GM18868 (cell line): ENCODE measurements around the gene UBE2J2.
A peak's percentile ranks its signal among the peaks of the same experiment; 100 is the strongest.

Source experiments
- ATAC-seq: cut with Tn5 transposase; IDR thresholded peaks from one replicate; pipeline ENCODE4 v1.9.1; 2021; ENCODE audit warnings: mild to moderate bottlenecking, moderate library complexity; ENCODE audit not compliant: unreplicated experiment

Gene UBE2J2

GRCh38 chr1:1309251-1310108, 35.8 kb upstream of the UBE2J2 start:
- ATAC-seq: no peak

DNA sequence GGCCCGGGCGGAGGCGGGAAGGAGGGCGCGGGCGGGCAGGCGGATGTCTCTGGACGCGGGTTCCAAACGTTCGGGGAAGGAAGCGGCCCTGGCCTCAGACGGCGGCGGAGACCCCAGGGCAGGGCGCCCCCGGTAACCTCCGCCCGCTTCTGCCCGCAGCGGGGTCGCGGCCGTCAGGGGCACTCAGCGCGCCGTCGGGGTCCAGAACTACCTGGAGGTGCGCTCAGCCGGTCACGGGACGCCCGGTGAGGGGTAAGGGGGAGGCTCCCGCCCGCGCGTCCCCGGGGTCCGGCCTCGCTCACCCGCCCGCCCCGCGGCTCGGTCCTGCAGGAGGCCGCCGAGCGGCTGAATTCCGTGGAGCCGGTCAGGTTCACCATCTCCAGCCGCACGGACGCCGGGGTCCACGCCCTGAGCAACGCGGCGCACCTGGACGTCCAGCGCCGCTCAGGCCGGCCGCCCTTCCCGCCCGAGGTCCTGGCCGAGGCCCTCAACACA, 35.1 kb upstream of the UBE2J2 start:
- ATAC-seq: no peak

DNA sequence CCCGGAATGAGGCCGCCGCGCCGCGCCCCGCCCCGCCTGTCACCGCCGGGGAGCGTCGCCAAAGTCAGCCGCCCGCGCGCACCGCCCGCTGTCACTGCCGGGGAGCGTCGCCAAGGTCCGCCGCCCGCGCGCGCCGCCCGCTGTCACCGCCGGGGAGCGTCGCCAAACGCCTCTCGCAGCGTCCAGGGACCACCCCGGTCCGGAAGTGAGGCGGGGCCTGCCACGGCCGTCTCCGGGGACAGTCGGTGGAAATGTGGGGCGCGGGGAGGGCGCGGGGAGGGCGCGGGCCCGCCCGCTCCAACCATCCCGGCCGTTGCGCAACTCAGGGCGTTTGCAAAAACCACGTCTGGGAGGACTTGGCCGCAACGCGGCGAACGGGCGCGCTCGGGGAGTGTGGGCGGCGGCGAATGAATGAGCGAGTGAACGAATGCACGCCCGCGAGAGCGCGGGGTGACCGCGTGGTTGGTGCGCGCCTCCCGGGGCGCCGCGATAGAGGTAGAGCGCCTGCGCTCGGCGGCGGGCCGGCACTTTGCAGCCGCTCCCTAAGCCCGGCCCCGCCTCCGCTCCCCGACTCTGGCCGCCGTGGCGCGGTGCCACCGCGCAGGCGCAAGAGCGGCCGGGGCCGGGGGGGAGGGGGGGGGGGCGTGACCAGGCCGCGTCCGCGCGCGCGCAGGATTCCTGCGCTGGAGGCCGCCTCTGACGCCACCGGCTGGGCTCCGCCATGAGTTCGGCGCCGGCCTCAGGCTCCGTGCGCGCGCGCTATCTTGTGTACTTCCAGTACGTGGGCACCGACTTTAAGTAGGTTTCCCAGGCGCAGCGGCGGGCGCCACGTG, 34.5 kb upstream of the UBE2J2 start, which contains the start of the genes ACAP3 and PUSL1:
Gene ACAP3 (minus strand): TSS at position 8 of the 833 bp plus-strand sequence. CDS start 115 bp downstream, outside the sequence.
Gene PUSL1 (plus strand): TSS at position 675 of the 833 bp plus-strand sequence. CDS start 47 bp downstream, at position 722.
- ATAC-seq: peak; percentile 57

DNA sequence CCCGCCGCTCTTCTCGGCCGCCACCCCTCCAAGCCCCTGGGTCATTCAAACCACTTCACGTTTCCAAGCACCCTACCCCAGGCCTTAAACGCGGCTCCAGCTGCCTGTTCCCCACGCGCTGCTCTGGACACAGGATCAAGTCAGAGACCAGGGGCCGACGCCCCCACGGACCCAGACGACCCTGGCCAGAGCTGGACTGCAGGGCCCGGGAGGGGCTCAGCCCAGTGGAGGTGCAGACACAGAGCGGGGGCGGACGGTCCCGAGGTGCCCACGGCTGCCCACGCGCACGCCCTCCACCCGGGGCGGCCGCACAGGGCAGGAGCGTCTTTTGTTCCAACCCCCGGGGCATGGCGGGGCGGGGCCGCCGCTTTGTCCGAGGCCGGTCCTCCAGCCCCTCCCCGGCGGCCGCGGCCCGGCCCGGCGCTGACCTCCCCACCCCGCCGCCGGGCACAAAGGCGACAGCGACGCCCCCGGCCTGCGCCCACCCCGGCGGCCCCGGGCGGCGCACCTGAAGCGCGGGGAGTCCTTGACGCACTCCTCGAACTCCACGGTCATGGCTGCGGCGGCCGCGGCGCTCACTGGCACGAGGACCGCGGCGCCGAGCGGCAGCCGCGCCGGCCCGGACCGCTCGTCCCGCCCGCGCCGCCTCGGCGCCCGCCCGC, 33.7 kb upstream of the UBE2J2 start:
- ATAC-seq: no peak

DNA sequence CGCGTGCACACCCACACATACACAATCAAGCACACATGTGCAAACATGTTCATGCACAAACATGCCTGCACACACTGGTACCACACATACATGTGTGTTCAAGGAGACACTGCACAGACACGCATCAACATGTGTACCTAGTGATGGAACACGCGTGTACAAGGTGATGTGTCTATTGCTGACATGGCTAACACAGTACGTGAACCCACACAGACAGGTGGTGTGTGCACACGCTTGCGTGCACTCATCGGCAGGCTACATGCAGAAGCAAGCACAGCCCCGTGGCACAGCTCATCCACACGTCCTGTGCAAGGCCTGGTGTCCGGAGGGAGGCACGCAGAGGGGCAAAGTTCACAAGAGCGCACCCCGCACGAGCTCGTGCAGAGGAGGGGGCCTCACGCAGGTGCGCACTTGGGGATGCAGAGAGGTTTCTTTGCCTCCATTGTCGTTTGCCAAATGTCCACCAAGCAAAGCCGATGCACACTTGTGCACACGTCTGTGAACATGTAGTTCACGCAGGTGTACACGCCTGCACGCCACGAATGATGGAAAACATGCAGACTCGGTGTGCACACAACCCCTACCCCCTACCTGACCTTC, 33.1 kb upstream of the UBE2J2 start:
- ATAC-seq: no peak

- no peak for ATAC-seq
Measured at GRCh38 chr1:1306070-1306660, 32.5 kb upstream of the UBE2J2 start.

DNA sequence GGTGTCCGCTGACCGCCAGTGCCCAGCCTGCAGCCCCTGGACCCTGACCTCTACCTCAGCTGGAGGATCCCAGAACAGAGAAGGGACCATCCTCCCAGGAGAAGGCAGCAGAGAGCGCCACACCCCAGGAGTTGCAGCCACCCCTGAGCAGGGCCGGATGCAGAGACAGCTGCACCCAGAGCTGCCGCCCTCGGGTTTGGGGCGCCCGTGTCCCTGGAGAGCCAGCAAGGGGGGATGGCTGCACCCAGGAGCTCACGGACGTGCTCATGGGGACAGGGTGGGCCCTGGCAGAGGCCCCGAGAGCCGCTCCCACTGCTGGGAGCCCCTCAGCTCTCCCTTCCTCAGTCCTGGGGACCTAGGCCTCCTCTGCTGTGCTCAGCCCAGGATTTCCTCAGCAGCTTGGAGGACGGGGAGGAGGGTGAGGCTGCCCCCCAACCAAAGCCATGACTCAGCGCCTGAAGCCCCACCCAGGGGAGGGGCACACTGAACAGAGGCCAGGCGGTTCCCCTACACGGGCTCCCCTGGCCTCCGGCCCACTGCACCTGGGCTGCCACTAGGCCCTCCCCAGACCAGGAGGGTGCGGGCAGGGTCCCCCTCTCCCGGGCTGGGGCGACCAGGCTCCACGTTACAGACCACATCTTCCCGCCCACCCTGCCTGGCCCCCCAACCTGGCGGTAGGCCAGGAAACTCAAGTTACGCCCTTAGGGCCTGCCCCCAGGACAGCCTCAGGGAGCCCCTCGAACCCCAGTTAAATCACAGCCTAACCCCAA, 31.8 kb upstream of the UBE2J2 start:
- ATAC-seq: no peak

DNA sequence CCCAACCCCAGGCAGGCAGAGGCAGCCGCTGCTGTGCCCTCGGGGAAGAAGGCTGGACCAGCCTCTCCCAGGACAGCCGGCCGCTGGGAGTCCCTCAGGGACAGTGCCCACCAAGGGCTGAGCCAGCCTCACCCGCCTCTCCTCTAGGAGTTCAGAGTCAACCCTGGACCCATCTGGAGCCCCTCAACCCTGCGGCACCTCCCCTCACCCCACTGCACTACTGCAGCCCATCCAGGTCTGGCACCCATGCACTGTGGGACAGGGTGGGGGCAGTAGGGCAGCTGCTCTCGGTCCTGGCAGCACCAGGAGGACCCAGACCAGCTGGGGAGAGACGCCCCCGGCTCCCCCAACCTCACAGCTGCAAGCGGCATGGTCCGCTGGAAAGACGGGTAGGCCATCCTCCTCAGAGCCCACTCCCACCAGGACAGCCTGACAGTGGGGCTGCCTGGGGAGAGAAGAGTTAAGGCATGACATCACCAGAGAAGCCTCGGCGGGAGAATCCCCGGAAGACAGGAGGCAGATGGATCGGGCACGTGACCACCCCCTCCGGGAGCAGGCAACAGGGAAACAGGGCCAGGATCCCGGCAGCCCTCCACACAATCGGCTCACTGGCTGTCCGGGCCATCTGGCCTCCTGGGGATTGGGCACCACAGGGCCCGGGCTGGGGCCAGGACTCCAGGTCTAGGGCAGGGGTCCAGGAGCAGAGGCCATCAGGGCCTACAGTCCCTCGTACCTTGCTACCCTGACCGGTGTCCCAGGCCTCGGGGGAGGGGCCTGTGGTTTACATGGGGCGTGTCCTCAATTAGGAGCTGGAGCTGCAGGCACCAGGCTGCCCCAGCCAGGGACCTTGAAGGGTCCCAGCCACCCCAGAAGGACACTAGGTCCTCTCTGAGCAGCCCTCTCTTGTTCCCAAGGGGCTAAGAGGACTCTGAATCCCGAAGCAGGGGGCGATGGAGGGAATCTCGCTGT, 31.0 kb upstream of the UBE2J2 start:
- no peak for ATAC-seq

GRCh38 chr1:1303736-1304135, 30.1 kb upstream of the UBE2J2 start:
- ATAC-seq: no peak

DNA sequence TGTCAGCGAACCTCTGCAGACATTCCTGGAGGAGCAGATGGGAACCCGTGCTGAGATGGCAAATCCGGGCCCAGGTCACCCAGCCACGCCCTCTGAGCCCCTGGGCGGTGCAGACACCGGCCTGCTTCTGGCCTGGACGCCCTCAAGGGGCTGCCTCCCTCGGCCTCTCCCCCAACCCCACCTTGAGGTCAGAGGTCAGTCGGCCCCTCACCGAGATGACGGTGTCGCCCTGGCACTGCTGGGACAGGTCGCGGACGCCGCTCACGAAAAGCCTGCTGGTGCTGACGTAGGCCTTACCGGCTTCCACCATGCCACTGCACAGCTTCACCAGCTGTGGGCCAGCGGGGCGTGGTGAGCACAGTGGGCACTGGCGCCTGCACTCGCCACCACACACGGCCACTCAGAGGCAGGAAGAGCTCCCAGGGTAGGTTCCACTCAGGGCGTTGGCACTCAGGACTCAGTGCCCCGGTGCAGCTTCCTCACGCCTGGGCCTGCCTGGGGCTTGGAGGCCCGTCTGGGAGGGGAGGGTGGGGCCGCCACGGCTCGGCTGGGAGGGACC, 29.4 kb upstream of the UBE2J2 start:
- no peak for ATAC-seq

DNA sequence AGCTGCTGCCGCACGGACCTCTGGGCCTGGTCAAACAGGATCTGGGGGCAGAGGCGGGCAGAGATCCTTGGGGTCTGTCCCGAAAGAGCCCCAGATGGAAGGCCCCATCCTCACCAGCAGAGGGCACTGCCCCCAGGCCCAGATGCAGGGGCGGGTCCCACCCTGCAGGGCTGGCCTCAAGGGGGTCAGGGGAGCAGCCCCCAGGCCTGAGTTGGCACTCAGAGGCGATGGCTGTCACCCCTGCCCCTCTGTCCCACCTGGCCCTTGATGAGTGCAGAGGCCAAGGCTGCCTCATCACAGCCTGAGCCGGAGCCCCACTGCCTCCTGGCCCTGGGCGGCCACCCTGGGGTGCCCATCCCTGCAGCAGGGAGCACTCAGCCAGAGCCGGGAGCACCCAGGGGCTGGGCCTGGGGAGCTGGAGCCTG, 28.4 kb upstream of the UBE2J2 start:
- ATAC-seq: no peak

GRCh38 chr1:1300352-1300739, 26.7 kb upstream of the UBE2J2 start:
- ATAC-seq: no peak

- ATAC-seq: no peak
Measured at GRCh38 chr1:1299686-1300351, 26.2 kb upstream of the UBE2J2 start.

DNA sequence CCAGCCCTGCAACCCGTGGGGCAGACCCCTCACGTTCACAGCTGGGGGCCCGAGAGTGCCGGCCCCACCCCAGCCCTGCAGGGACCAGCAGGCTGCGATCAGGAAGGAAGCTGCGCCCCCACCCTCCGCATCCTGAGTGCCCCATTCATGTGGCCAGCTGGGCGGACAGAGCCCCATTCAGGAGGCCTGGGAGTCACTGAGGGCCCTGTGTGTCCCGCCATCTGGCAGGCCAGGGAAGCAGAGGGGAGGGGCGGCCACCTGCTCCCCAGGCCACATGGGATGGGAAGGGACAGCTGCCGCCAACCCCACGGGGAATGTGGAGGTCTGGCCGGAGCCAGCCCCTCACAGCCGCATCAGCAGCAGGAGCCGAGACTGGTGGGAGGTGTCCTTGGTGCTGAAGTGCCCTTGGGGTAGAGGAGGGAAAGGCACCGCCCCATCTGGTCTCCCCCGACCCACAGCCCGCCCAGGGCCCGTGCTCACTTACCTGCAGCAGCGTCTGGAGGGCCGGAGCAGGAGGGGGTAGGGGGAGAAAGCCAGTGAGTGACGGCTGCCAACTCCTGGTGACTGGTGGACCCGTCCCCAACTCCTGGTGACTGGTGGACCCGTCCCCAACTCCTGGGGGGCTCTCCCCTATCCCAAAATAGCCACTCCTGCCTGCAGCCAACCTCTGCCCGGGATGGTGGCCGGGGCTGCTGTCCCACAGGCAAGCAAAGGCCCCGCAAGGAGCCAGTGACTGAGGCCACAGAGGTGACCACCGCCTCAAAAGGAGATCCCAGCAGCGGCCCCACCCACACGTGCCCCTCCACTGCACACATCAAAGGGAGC, 25.4 kb upstream of the UBE2J2 start:
- ATAC-seq: no peak

DNA sequence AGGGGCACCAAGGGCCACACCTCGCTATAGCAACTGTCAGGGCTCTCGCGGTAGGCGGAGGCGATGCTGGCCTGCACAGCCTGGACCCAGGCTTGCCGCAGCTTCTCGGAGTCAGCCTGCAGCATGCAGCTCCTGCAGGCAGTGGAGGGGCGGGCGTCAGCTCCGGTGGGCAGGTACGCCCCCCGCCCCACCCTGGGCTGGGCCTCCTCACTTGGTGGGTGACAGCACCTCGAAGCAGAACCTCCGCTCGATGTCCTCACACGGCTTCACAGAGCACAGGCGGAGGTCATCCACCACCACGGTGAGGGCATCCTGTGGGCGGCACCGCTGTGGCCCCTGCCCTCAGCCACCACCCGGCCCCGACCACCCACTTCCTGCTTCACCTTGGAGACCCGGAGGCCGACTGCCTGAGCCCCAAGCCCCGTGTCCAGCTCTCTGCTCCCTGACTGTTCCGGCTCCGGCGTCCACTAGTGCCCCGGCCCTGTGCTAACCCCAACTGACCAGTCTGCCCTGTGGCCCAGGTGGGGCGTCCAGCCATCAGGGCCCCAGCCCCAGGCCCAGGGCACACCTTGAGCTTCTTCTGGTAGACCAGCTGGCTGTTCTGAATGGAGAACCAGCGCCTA, 24.3 kb upstream of the UBE2J2 start:
- ATAC-seq: no peak
